Astrocyte of the hippocampus (primary cell): ENCODE measurements around the gene EXOSC5.
"Not testable (repeated sequence)": the region's sequence is repeated elsewhere in the genome, so short reads cannot be mapped to it uniquely, and the experiment has no call there.

Source experiments
- DNase-seq: peaks from one replicate; pipeline ENCODE4 v3.0.0; 2011; ENCODE audit warnings: low read depth, low spot score

The EXOSC5 gene

DNA sequence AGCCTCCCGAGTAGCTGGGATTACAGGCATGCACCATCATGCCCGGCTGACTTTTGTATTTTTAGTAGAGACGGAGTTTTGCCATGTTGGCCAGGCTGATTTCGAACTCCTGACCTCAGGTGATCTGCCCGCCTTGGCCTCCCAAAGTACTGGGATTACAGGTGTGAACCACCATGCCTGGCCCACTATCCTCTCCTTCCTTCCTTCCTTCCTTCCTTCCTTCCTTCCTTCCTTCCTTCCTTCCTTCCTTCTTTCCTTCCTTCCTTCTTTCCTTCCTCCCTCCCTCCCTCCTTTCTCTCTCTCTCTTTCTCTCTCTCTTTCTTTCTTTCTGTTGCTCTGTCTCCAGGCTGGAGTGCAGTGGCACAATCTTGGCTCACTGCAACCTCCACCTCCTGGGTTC is 26.0 kb downstream of the EXOSC5 start:
- DNase-seq: not testable (repeated sequence)

DNA sequence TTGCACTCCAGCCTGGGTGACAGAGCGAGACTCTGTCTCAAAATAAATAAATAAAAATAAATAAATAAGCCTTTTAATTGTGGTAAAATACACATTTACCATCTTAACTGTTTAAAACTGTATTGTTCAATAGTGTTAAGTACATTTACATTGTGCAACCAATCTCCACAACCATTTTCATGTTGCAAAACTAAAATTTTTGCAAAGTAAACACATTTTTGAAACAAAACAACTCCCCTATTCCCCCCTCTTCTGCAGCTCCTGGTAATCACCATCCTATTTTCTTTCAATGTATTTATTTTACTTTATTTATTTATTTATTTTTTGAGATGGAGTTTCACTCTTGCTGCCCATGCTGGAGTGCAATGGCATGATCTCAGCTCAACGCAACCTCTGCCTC is 27.4 kb downstream of the EXOSC5 start:
- DNase-seq: no peak

DNA sequence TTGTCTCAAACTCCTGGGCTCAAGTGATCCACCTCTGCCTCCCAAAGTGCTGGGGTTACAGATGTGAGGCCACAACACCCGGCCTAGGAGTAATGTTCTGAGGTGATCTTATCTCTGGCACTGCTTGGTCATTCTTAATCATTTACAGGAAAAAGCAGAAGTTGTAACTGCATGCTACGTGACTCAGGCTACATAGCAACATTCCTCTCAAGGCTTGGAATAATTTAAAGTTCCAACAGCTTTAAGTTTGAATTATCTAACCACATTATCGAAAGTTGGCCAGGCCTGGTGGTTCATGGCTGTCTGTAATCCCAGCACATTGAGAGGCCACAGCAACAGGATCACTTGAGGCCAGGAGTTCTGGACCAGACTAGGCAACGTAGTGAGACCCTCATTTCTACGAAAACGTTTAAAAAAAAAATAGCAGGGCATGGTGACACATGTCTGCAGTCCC is 29.3 kb downstream of the EXOSC5 start:
- DNase-seq: peak; percentile 90

DNA sequence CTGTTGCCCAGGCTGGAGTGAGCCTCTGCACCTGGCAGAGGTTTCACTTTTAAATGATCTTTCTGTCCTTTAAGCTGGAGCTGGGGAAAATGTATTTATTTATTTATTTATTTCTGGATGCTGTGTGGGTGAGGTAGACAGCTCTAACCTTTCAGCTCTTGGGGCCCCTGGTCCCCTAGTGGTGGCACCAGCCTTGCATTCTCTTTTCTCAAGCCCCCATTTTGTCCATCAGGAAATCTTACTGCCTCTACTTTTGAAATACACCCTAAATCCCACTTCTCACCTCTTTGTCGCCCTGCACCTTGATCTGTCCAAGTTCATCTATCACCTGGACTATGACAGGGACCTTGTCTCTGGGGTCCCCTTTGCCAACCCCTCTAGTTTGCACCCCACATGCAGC is 31.1 kb downstream of the EXOSC5 start:
- DNase-seq: no peak

DNA sequence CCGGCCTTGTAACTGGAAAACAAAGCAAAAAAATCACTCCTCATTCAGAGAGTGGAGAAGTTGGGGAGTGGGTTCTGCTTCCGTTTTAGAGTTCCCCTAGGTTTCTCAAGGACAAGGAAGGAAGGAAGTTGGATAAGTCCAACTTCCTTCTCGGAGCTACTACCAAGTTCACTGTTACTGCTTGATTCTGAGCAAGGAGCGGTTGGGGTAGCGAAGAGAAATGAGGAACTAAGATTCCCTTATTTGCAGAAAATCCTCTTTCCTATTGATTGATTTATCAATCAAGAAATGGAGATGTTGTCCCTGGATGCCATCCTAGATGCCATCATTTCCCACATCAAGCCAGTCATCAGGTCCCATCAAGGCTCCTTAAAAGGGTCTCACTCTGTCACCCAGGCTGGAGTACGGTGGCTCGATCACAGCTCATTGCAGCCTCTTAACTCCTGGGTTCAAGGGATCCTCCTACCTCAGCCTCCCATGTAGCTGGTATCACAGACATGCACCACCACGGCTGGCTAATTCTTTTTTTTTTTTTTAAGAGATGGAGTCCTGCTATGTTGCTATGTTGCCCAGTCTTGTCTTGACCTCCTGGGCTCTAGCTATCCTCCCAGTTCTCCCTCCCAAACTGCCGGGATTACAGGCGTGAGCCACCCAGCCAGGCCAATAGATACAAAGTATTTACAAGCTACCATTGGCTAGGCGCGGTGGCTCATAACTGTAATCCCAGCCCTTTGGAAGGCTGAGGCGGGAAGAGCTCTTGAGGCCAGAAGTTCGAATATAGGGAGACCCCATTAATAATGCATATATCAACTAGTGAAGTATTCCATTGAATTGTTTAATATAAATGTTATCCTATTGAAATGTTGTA is 32.4 kb downstream of the EXOSC5 start:
- DNase-seq: no peak

DNA sequence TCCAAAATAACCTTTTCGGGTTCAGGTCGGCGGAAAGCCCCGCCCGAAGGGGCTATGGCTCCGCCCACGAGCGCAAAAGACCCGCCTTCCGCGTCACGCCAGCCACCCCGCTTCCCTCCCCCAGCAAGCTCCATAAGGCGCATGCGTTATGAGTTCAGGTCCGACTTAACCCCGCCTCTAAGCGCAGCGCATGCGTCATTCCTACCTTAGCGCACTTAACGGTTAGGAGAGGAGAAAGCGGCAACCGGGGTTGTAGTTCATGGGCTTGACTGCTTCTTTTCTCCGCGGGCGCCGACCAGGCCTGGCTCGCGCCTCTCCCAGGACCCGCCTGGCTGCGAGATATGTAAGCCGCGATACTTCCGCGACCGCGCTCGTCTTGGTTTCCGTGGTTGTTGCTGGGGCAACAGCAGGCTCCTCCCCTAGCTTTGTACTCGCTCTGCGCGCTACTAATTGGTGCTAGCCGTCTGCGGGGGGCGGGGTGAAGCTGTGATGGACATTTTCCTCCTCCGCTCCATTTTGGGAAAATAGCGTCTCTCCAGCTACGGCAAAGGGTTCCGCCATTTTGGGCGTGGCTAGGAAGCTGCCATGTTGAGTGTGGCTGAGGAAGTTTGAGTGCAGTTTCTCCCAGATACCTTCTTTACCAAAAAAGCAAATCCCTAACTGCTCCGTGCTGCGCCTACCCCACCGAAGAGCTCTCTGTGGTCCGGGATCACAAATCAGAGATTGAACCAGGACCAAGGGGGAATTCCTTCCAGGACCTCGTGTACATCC is 33.2 kb downstream of the EXOSC5 start, which contains the start of gene B9D2:
B9D2 (minus strand) TSS at position 397 of the 771 bp plus-strand sequence. CDS start 630 bp downstream, outside the sequence.
- DNase-seq: peak; percentile 99

DNA sequence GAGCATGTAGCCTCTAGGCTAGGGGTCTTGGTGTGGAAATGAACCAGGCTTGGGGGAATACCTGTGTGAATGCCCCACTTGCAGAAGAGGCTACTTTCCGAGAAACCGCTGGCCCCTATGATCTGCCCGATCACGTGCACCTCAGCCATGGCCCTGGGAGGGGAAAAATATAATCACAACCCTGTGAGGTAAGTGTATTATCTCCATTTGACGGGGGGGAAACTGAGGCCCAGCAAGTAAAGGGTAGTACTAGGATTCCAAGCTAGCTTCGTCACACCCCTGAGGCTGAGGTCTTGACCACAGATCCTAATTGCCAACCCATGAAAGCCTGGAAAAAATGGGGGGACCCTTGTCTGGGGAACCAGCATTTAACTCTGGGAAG is 33.8 kb downstream of the EXOSC5 start:
- no peak for DNase-seq

DNA sequence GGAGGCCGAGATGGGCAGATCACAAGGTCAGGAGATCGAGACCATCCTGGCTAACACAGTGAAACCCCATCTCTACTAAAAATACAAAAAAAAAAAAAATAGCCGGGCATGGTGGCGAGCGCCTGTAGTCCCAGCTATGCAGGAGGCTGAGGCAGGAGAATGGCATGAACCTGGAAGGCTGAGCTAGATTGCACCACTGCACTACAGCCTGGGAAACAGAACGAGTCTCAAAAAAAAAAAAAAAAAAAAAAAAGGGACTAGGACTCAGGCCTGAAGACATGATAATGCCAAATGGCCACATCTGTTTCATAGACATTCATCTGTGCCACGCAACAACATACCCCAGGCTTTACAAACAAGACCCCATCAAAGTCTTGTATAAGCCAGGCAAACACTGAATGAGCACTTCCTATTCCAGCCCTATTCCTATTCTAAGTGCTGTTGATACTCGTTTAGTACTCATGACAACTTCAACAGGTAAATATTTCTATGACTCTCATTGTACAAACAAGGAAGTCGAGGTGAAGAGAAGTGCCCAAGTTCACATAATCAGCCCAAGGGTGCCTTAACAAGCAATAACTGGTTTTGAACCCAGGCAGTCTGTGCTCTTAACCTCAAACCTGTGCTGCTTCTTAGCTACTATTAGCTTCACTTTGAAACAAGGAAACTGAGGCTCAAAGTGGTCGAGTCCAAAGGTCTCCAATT is 34.9 kb downstream of the EXOSC5 start:
- no peak for DNase-seq

DNA sequence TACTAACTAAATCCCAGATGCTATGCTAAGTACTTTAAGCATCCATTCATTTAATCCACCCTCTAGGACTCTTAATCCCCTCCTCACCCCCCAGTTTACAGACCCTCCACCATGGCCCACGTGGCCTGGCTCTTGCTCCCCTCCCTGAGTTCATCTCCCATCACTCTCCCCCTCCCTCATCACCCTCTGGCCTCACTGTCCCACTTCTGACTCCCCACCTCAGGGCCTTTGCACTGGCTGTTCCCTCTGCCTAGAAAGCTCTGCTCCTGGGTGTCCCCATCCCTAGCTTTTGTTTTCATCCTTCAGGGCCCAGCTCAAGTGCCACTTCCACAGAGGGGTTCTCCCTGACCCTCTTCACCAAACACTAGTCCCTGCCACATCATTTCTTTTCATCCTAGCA is 37.4 kb downstream of the EXOSC5 start:
- no peak for DNase-seq

DNA sequence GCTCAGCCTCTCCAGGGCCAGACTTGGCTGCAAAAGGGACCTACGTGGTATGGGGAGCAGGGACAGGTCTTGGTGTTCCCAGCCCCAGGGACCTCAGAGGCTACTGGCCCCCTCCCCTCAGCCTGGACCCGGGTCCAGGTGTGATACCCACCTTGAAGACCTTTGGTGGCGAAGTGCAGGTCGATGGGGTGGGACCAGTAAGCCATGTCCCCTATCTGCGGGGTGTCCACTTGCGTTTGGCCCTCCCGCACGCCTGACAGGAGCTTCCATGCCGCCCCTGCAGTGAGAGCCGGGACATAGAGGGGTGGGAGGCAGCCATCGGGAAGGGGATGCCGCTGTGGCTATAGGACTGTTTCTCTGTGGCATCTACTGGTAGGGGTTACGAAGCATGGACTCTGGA is 39.4 kb downstream of the EXOSC5 start:
- DNase-seq: no peak

DNA sequence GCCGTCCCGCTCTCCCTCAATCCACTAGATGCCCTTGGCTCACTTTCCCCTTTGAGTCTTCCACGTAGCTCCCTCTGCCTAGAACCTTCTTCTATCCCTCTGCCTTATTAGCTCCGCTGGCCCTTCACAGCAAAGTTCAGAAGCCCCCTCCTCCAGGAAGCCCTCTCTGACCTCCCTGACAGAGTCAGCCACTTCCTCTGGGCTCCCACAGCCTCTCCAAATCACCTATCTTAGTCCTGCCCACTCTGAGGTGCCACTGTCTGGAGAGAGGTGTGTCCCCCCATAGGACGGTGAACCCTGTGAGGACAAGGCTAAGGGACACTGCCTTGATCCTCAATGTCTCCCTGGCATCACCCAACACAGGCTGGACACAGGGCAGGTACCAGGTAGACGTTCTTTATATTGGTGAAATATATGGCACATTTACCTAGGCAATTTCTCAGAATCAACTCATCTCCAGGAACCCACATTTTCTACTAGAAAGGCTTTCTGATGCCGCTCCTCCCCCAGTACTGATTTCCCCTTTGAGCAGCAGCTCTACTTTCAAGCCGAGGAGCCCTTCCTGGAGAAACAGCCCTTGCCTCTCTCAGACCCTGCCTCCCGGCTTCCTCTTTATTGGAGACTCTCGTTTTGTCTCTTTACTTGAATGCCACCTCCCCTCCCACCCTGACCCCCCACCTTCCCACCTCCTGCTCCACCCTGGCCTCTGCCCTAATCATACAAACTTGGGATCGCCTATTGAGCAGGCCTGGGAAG is 40.0 kb downstream of the EXOSC5 start:
- DNase-seq: no peak

DNA sequence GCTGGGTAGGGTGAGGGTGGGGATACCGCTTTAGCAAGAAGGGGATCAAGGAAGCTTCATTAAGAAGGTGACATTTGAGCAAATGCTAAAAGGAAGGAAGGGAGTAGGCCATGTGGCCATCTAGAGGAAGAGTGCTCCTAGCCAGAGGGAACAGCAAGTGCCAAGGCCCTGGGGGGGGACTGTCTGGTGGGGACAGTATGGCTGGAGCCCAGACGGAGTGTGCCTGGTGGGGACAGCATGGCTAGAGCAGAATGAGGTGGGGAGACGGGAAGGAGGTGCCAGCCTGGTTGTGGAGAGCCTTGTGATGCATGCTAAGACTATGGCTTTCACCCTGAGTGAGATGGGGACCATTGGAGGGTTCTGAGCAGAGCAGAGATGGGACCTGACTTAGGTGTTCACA is 41.4 kb downstream of the EXOSC5 start:
- DNase-seq: no peak

DNA sequence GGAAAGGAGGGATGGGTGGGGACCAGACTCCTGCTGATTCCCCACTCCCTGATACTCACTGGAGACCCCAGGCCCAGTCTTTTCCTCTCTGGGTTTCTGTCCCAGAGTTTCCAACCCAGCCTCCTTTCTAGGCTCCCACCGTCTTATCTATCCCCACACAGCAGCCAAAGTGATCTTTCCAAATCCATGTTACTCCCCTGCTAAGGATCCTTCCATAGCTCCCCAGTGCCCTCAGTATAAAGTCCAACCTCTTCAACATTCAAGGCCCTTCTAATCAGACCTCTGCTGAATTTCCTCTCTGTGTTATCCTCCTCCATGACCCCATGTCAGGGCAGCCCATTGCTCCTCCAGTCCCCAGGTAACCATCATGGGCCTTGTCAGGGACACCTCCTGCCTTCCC is 42.1 kb downstream of the EXOSC5 start:
- no peak for DNase-seq

DNA sequence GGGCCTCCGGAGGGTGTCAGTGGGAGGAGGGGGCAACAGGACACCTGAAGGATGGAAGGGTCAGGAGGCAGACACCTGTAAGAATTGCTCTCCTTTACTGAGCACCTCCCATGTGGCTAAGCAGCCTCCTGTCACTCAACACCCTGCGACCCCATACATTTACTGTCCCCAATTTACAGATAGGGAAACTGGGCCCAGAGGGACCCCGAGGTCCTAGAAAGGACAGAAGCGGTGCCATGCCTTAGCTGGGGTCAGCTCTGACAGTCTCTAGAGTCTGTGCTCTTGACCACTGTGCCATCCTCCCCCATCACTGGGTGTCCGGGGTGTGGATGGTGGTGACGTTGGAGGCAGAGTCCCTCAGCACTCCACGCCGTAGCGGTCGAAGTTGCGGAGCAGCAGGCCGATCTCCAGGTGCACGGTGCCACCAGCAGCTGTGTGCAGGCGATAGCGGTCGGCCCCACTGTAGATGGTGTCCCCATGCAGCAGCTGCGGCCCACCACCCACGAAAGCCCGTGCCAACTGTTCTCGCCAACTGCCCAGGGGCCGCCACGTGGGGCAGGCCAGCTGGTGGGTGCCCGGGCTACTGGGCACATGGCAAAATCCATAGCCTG is 42.7 kb downstream of the EXOSC5 start:
- no peak for DNase-seq

DNA sequence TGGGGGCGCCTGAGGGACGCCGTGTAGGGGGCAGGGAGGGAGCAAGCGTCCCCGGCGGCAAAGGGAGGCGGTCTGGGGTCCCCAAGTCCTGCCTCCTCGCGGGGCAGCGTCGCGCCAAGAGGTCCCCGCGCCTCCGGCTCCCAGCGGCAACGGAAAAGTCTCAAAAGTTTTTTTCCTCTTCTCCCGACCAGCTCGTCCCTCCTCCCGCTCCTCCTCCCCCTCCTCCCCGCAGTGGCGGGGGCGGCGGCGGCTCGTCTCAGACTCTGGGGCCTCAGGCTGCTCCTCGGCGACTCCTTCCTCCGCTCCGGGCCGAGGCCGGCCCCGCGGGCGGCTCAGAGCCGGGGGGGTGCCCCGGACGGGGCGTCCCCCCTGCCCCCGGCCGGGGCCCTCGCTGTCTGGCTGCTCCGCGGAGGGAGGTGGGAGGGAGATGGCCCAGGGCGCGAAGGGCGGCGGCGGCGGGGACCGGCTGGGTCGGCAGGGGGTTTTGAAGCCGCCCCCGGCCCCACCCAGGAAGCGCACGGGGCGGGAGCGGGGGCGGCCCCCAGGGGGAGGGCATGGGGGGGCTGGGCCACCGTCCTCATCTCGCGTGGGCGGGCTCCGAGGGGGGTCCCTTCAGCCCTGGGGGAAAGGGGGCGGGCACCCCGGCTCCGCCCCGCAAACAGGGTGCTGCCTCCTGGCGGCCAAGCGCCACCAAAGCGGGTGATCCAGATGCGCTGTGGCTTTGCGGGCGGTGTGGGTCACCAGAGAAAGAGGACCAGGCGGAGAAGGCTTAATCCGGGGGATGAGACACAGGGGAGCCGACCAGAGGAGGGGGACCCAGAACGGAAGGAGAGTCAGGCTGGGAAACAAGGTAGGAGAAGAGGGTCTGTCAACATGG is 43.5 kb downstream of the EXOSC5 start, which contains the start of gene TGFB1:
TGFB1 (minus strand) TSS at position 457 of the 877 bp plus-strand sequence. CDS start 878 bp downstream, outside the sequence.
- peak; percentile 94 for DNase-seq

DNA sequence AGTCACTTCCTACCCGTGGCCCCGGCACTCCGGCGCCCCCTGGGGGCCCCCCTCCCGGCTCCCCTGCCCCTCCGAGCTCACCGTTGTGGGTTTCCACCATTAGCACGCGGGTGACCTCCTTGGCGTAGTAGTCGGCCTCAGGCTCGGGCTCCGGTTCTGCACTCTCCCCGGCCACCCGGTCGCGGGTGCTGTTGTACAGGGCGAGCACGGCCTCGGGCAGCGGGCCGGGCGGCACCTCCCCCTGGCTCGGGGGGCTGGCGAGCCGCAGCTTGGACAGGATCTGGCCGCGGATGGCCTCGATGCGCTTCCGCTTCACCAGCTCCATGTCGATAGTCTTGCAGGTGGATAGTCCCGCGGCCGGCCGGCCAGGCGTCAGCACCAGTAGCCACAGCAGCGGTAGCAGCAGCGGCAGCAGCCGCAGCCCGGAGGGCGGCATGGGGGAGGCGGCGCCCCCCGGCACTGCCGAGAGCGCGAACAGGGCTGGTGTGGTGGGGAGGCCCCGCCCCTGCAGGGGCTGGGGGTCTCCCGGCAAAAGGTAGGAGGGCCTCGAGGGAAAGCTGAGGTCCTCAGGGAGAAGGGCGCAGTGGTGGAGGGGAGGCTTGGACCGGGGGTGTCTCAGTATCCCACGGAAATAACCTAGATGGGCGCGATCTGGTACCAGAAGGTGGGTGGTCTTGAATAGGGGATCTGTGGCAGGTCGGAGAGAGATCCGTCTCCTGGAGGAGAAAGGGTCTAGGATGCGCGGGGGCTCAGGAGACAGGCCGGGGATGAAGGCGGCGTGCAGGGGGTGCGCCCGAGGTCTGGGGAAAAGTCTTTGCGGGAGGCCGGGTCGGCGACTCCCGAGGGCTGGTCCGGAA is 44.3 kb downstream of the EXOSC5 start:
- peak; percentile 70 for DNase-seq

DNA sequence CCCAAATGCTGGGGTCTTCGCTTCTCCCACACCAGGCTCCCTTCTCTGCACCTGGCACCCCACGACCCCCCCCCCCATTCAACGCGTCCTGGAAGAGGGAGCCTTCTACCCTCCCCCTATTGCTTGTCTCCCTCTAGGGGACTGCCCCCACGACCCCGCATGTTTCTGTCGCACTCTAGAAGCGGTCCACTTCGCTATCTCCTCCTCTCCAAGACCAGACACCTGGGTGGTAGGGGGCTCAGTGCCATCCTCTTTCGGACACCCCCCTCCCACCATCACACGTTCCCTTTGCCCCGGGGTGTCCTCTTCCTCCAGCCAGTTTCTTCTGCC is 44.9 kb downstream of the EXOSC5 start:
- no peak for DNase-seq

DNA sequence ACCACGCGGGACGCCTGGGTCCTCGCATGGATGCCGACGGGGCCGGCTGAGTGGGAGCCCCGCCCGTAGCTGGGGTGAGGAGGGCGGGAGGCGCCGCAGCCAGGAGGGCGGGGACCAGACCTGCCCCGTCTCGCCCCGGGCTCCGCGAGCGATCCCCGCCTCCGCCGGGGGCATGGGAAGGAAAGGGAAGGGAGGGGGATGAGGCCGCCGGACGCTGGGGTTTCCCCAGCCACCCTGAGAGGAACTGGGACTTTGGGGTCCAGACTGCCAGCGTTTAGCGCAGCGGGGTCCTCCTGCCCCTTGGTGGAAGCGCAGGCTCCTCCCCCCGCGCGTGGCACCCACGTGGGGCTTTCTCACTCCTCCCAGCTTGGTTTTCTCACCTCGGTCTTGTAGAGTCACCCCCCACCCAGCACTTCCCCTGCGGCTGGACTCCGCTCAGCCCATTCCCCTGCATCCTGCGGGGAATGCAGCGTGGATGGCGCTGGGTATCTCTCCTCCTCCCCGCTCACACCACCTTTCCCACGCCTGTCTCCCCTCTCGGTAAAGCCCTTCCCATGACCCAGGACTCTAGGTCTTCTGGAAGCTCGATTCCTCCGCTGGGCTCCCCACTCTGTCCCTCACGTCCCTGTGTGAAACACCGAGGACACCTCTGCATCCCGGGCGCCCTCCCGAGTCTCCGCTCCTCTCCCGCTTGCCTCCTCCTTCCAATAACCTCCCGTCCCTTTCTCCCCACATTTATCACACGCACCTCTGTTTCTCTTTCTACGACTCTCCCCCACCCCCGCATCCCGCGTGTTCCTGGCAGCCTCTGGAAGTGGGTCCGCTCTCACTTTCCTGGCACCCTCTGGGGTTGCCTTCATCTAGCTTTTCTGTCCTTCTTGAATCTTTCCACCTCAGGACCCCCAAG is 45.6 kb downstream of the EXOSC5 start:
- DNase-seq: peak; percentile 68
